ENCODE results near the gene DCUN1D5.
A peak's percentile ranks its signal among the peaks of the same experiment; 100 is the strongest.
"Not testable (repeated sequence)": the region's sequence is repeated elsewhere in the genome, so short reads cannot be mapped to it uniquely, and the experiment has no call there.

Gene DCUN1D5

DNA sequence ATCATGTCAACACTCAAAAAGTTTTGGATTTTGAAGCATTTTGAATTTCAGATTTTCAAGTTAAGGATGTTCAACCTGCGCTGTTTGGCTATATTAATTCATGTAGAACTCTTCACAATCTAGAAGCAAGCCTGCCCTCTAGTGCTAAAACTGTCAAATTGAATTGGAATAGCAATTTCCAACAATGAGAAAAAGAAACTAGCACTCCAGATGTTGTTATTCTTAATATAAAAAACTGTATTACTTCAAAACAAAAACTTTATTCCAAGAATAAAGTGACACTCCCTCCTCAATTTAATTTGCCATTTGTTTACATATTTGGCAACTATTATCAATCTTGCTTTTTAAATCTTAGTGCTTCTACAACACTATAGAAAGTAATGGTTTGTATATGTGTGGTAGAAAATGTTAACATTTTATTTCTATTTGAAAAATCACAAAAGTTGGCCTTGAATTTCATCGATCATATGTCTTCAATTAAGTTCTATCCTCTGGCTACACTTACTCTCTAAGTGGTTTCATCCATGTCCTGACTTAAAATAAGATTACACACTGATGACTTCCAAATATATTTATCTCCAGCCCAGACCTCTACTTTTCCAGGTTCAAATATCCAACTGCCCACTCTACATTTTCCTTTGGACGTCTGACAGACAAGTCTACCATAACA is 36.6 kb downstream of the DCUN1D5 start:
- peak; percentile 51 for DNase-seq (ENCODE audit: low read depth)

DNA sequence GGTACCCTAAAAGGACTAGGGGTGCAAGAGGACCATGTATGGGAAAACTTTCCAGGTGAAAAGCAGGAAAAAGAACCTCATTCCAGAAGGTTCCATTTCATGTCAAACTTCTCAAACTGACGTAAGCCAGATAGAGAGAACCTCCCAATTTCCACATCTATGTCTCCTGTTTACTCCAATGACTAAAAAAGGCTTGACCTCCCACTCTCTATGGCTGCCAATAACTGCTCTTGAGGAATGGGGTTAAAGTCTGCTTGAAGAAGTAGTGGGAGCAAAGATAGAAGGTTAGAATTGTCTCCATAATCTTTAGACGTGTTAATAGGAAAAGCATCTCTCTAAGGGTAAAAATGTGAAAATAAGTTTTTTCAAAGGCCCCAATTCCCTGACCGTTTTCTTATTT is 38.0 kb downstream of the DCUN1D5 start:
- no peak for DNase-seq (ENCODE audit: low read depth)

DNA sequence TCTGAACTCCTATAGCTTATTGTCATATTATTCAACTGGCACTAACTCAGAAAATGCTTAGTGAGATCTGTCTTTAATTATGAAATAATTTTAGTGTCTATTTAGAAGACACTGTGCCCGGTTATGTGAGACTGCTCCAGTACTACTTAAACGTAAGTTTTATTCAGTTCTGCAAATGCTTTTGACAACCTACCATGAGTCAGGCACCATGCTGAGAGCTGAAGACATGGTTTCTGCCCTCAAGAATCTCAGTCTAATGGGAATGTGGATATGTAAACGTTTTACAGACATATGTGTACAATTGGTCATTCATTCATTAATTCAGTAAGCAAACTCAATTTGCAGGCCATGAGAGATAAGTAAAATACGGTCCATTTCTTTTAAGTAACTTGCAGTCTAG is 40.0 kb downstream of the DCUN1D5 start:
- DNase-seq (ENCODE audit: low read depth) = no peak

DNA sequence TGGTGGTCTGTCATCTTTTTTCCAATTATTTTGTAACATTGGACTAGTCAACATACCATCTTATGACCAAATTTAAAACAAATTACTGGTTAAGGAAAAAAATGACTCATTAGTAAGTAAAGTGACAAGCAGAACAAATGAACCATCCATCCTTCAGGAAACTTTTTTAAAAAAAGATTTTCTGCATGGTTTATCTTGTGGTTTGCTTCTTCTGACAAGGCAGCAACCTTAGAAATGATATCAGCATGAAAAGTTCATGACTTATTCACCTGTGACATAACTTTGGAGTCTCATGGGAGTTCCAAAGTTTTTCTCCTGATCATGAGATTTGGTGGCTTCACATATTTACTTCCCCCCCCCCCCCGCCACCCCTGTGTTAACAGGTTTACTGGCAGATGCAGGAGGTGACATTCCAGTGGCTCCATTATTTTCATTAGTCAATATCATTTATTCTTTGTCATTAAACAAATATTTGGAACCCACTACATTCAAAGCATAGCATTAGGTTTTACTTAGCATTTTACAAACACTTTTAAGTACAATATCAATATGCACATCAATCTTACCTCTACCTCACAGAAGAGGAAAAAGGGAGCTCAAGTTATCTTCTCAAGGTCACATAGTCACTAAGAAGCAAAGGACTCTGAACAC is 40.7 kb downstream of the DCUN1D5 start:
- DNase-seq (ENCODE audit: low read depth) = no peak

DNA sequence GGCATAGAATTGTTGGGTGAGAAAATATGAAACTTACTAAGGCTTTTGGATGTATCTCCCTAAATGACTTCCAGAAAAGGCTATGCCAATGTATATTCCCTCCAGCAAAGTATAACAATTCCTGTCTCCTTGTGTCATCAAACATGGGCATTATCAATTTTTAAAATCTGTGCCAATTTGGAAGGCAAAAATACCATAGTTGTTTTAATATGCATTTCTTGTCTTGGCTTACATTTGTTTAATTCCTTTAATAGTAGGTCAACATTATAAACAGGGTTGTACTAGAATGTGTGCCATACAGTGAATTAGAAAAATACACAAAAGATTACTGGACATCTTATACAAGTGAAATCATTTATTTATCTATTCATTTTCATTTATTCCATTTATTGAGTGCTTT is 41.6 kb downstream of the DCUN1D5 start:
- DNase-seq (ENCODE audit: low read depth) = no peak

DNA sequence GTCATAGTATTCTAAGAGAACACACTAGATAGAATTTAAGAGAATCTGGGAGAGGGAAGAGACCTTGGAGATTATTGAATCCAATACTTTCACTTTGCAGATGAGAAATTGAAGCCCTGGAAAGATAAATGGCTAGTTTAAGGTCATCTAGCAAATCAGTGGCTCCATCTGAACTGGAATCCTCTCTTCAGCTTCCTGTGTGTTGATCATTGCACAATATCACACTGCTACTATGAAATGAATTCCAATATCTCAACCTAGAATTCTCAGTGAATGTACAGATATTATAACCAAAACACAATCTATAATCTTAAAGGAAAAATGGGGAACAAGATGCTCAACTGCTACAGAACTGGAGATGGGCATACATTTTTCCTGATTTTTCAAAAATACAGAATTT is 44.1 kb downstream of the DCUN1D5 start:
- no peak for DNase-seq (ENCODE audit: low read depth)

DNA sequence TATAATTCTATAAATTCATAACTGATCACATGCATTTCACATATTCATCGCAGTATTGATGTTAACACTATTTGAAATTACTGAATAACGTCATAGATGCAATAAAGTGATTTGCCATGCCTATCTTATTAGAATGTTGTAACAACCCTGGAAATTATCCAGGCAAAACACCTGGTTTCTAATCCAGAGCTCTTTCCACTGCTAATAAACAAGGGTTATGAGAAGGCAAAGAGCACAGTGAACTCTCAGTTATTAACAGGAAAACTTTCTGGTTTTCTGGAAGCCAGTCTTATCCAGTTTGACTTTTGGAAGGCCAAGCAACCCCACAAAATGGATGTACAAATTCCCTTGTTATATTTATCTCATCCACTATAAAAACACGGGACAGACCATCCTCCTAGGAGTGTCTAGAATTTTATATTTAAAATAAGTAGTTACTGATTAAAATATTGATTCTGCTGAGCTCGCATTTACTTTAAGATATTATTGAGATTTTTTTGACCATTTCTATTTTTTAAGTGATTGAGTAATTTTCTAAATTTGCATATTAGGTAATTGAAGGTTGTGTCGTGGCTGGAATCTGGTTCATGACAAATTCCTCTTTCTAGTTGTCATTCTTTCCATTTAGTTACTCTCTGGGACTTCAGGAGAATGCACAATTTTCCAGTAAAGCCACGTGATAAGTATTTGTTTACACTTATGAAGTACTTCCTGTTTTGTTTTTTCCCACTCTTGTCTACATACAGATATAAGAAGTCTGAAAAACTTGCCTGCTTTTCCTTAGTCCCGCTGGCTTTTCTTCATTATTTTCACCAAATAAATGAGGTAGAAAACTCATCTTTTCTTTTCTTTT is 47.9 kb downstream of the DCUN1D5 start:
- DNase-seq (ENCODE audit: low read depth) = no peak

DNA sequence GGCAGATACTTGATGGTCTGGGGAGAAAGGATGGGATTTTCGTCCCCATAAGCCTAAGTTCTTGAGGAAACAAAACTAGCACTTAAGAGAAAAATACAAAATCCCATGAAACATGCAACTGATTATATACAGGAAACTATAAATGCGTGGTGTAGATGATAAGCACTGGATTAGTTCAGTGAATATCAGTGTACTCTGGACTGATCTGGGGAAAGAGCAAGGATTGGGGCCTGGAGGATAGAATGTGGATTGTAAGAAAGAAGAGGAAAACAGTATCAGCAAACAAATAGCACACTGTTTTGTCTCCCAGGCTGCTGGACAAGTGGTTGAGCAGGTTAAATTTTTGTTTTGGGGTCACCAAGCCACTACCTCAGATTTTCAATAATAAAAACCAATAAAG is 49.8 kb downstream of the DCUN1D5 start:
- no peak for DNase-seq (ENCODE audit: low read depth)

DNA sequence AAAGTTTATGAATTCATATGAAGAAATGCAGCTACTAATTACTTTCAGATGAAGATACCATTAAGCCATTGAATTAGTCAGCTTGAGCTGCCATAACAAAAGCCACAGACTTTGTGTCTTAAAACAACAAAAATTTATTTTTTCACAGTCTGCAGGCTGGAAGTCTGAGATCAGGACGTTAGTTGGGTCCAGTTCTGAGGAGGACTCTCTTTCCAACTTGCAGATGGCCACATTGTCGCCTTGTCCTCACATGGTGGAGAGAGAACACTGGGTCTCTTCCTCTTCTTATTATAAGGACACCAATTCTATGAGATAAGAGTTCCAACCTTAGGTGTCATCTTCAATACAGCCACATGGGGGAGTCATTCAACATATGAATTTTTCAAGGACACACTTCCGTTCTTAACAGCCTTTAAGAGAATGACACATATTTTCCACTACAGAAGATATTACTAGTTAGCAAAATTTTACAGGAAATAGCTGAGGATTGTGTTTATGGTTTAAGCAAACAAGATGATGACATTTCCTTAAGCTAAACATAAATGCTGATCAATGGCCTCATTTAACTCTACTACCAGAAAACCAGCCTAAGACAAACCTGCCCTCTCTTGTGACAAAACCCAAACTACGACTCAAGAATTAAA is 56.0 kb downstream of the DCUN1D5 start:
- peak; percentile 80 for DNase-seq (ENCODE audit: low read depth)

DNA sequence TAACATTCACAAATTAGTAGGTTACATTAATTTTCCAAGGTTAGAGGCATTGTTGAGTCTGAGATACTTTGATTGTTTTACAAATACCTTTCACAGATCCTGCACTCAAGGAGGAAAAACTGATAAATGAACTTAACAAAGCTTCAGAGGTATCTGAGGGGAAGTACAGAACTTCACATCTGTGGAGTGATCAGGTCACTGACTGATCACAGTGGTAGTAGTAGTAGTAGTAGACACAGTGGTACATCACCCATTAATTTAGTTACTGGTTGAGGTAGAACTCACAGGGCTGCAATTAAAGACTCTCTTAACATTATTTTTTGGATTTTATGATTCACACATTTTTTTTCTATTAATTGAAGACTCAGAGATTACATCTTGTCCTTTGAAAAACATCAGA is 56.7 kb downstream of the DCUN1D5 start:
- DNase-seq (ENCODE audit: low read depth) = no peak

DNA sequence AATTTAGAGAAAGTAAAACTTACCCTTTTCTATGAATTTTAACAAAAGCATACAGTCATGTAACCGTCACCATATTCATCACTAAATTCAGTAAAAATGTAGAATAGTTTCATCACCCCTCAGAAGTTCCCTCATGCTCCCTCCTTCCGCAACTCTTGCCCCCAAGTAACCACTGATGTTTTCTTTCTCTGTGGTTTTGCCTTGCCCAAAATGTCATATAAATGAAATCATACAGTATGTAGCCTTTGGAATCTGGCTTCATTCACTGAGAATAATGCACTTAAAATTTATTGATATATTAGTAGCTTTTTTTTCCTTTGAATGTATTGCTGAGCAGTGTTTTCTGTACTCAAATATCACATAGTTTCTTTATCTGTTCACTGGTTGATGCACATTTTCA is 60.1 kb downstream of the DCUN1D5 start:
- DNase-seq (ENCODE audit: low read depth) = no peak

DNA sequence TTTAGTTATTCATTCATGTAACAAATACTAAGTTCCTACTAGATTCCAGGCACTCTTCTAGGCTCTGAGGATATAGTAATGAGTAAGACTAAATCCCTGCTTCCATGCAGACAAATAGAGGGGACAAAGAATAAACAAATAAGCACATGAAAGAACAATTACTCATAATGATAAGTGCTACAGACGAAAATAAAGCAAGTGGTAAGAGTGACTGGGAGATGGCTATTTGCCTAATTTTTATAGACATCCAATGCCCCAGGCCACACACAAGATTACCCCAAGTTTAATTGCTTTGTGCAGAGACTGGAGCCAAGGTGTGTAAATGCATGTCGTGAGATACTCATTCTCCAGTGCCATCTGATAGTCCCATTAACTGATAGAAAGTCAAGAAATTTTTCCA is 62.6 kb downstream of the DCUN1D5 start:
- DNase-seq (ENCODE audit: low read depth) = no peak

DNA sequence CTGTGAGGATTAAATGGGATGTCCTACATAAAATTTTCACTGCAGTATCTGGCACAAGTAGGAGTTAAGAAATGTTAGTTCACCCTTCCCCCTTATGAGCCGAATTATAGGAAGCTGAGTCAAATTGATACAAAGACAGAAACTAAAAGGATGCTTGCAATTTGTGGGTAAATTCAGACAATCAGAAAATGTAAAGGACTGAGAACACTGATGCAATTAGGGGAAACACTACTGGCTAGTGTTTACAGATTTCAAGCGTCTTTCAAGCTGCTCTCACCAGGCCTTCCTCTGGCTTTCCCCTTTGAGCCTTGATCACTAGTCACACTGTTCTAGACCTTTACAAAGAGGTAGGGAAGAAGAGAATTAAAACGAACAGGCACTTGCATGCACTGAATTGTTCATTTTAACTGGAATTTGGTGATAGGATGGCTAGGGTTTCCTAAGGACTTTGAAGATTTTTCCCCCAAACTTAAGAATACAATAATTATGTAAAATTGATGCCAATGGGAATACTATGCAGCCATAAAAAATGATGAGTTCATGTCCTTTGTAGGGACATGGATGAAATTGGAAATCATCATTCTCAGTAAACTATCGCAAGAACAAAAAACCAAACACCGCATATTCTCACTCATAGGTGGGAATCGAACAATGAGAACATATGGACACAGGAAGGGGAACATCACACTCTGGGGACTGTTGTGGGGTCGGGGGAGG is 63.5 kb downstream of the DCUN1D5 start:
- not testable (repeated sequence) for DNase-seq (ENCODE audit: low read depth)

DNA sequence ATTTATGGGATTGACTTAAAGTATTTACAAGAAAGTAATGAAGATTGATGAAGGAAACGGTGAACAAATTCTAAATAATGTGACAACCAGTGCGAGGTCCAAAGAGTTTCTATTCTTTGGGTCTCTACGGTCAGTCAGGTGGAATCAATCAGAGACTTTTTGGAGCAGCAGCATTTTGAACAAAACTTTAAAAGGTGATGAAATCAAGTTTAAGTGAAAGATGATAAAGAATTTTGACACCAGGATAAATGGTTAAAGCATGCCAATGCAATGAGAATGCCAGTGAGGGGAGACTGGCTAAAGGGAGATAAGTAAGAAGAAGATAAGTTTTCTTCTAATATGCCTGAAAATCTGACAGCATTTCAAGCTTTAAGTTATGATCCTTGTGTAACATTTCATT is 67.9 kb downstream of the DCUN1D5 start:
- no peak for DNase-seq (ENCODE audit: low read depth)

DNA sequence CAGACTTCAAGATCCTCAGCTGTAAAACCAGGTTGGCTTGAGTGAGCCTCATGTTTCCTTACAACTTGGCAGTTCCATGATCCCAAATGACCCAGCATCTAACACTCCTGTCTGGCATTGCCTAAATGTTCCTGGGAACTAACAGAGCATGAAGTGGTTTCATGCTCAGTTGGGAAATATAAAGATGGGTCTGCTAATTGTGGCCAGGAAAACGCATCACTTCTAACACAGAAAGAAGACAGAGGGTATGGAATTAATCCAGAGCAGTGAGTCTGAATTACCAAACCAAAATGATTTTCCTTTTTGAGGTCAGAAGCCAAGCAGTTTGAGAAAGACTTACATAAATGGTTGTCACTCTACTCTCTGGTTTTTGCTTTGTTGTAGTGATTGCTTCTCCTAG is 75.9 kb downstream of the DCUN1D5 start:
- DNase-seq (ENCODE audit: low read depth) = no peak

DNA sequence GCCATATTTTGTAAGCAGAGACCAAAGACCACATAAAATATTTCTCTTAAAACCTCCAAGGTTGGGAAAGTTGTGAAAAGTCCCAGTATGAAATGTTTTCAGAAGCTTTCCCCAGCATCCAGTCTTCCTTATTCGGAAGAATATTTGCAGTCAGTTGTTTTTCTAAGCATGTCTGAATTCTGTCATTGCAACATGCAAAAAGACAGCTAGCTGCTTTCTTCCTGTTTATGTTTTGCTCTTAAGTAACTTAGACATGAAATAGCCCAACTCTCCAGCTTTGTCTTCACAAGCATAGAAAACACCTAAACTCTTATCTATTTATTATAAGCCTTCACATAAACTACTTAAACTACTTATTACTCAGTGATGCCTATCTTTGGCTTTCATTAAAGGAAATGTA is 78.5 kb downstream of the DCUN1D5 start:
- DNase-seq (ENCODE audit: low read depth) = no peak

Measured in fibroblast of the conjunctiva (primary cell).